OCI-LY7 (cell line): ENCODE measurements around the gene TMEM135. TPM values are rescaled to one million over a fixed set of nuclear protein-coding genes. Genes with fewer than 3 reads are reported as not detected.

Source experiments
- BruUV-seq: library from RNA; stranded (reverse); fragments of 400-500 nt; replicated peaks from 2 replicates; lab custom pipeline; 2021; lab: Mats Ljungman, UMichigan
- CTCF ChIA-PET: fragments of 300-600 bp; sonication (Branson Sonifier 250); formaldehyde crosslinking; loops from one replicate; lab custom pipeline; 2022; ENCODE audit warnings: antibody characterized with exemption; ENCODE audit not compliant: unreplicated experiment; lab: Charles Lee
- POLR2A ChIA-PET: fragments of 300-600 bp; sonication (Branson Sonifier 250); formaldehyde crosslinking; loops from one replicate; lab custom pipeline; 2022; ENCODE audit warnings: antibody characterized with exemption; lab: Charles Lee
- DNase-seq: peaks from one replicate; pipeline ENCODE4 v3.0.0-alpha.2; 2015; ENCODE audit warnings: low spot score
- H2AFZ ChIP-seq: fragments of 200-600 bp; sonication (generic), shearing (Covaris generic); 2 replicates; pipeline ENCODE4 v1.6.1; 2014; ENCODE audit warnings: mild to moderate bottlenecking, antibody characterized with exemption, low read length, moderate library complexity
- H3K27ac ChIP-seq: fragments of 200-600 bp; sonication (generic); 2 replicates; pipeline ENCODE4 v1.5.1; 2014; ENCODE audit warnings: mixed run types, low read depth, mild to moderate bottlenecking, moderate library complexity, low read length, inconsistent platforms; ENCODE audit not compliant: poor library complexity, severe bottlenecking
- H3K36me3 ChIP-seq: fragments of 200-600 bp; sonication (generic); 2 replicates; pipeline ENCODE4 v1.6.1; 2014; ENCODE audit warnings: mild to moderate bottlenecking, antibody characterized with exemption, low read length, moderate library complexity, mixed read lengths; ENCODE audit not compliant: insufficient read depth
- H3K4me1 ChIP-seq: fragments of 200-600 bp; sonication (generic); 2 replicates; pipeline ENCODE4 v1.5.1; 2014; ENCODE audit warnings: mild to moderate bottlenecking, low read length; ENCODE audit not compliant: insufficient read depth, poor library complexity, severe bottlenecking
- H3K4me2 ChIP-seq: fragments of 200-600 bp; sonication (generic); 2 replicates; pipeline ENCODE4 v1.6.1; 2014; ENCODE audit warnings: mild to moderate bottlenecking, low read length
- H3K4me3 ChIP-seq: fragments of 200-600 bp; sonication (generic); 2 replicates; pipeline ENCODE4 v1.5.1; 2014; ENCODE audit warnings: mild to moderate bottlenecking, low read depth, low read length; ENCODE audit not compliant: poor library complexity, severe bottlenecking
- H3K79me2 ChIP-seq: fragments of 200-600 bp; sonication (generic); 2 replicates; pipeline ENCODE4 v1.6.1; 2016; ENCODE audit warnings: low read depth, mild to moderate bottlenecking, low read length, moderate library complexity, mixed read lengths; ENCODE audit not compliant: insufficient read depth
- H3K9me2 ChIP-seq: fragments of 200-600 bp; sonication (generic); 2 replicates; pipeline ENCODE4 v1.6.1; 2016; ENCODE audit warnings: mild to moderate bottlenecking, low read length, mixed read lengths; ENCODE audit not compliant: insufficient read depth
- H3K9me3 ChIP-seq: fragments of 200-600 bp; sonication (generic); 2 replicates; pipeline ENCODE4 v1.6.1; 2014; ENCODE audit warnings: mild to moderate bottlenecking, mixed run types, low read length, mixed read lengths
- H4K20me1 ChIP-seq: fragments of 200-600 bp; sonication (generic); 2 replicates; pipeline ENCODE4 v1.6.1; 2014; ENCODE audit warnings: mild to moderate bottlenecking, antibody characterized with exemption, low read length, moderate library complexity, mixed read lengths; ENCODE audit not compliant: insufficient read depth
- CTCF ChIP-seq: fragments of 200-600 bp; sonication (generic); conservative IDR thresholded peaks from 2 replicates; pipeline ENCODE4 v1.5.1; 2014; ENCODE audit warnings: mild to moderate bottlenecking, antibody characterized with exemption, low read length, moderate library complexity, mixed read lengths
- EZH2phosphoT487 ChIP-seq: fragments of 200-600 bp; sonication (generic); IDR thresholded peaks from 2 replicates; pipeline ENCODE4 v1.6.1; 2018; ENCODE audit warnings: low read depth, borderline replicate concordance, mild to moderate bottlenecking, mixed run types, antibody characterized with exemption, low read length, moderate library complexity, mixed read lengths
- intact Hi-C: fragments of 100-400 bp; cut with micrococcal nuclease; formaldehyde crosslinking; loops from one replicate; pipeline ENCODE4 v1.10.0; 2022; ENCODE audit not compliant: unreplicated experiment
- total RNA-seq, 2 experiments: library from RNA; depleted of rRNA in 1 of 2; stranded (reverse); fragments of >200 nt in 1 of 2; shearing (Covaris generic) in 1 of 2; gene quantifications; 2 replicates each; pipeline ENCODE4 v1.2.3, GENCODE V29; 2014 to 2022

The TMEM135 gene
- total RNA-seq, 2 experiments from 2014 or later: 14.5 to 56.4 TPM

- no peaks in the 10 kb centered on the region; the same call in 1 of the 2 replicates for H3K36me3 ChIP-seq
- H3K27ac ChIP-seq: no peak overlapping the region
- H3K9me2 ChIP-seq: no peaks in the 10 kb centered on the region
- CTCF ChIA-PET: no interaction called here
- POLR2A ChIA-PET: no interaction called here
- no peaks in the 10 kb centered on the region; the same call in 1 of the 2 replicates for H3K79me2 ChIP-seq
- intact Hi-C loops: no loop called here
- H3K4me2 ChIP-seq: no peak overlapping the region
- H3K9me3 ChIP-seq: no peaks in the 10 kb centered on the region
- H2AFZ ChIP-seq: no peak overlapping the region
- H4K20me1 ChIP-seq: 0 out of 2 replicates have a peak, but pooled peaks cover 6% of the 10 kb centered on the region
- TF ChIP-seq CTCF: no peak
- TF ChIP-seq EZH2phosphoT487: no peak
- H3K4me1 ChIP-seq: no peaks in the 10 kb centered on the region
- BruUV-seq: no TSS peak
- no peak for DNase-seq
- no peak overlapping the region for H3K4me3 ChIP-seq
Observed at GRCh38 chr11:87056091-87056490, 18.4 kb downstream of the TMEM135 start.

GRCh38 chr11:87057749-87058148, 20.0 kb downstream of the TMEM135 start:
- H3K4me2 ChIP-seq: no peak overlapping the region
- ChIA-PET POLR2A (interaction anchor here (0.9 kb wide), 1 partner anchor 27 kb away, joined by 3 read pairs; no protein-coding TSS in a partner anchor), CTCF (no interaction called here)
- H3K4me1 ChIP-seq: no peaks in the 10 kb centered on the region
- no peaks in the 10 kb centered on the region for H3K9me3 ChIP-seq
- no peaks in the 10 kb centered on the region; the same call in 1 of the 2 replicates for H3K36me3 ChIP-seq
- no TSS peak for BruUV-seq
- H4K20me1 ChIP-seq: 0 out of 2 replicates have a peak, but pooled peaks cover 6% of the 10 kb centered on the region
- TF ChIP-seq CTCF (no peak), EZH2phosphoT487 (no peak)
- intact Hi-C loops: no loop called here
- H3K4me3 ChIP-seq: no peak overlapping the region
- no peak for DNase-seq
- H2AFZ ChIP-seq: no peak overlapping the region
- H3K79me2 ChIP-seq: peaks cover 1% of the 10 kb centered on the region; the same call in 1 of the 2 replicates
- no peaks in the 10 kb centered on the region for H3K9me2 ChIP-seq
- H3K27ac ChIP-seq: no peak overlapping the region

- no peaks in the 10 kb centered on the region for H3K4me1 ChIP-seq
- no TSS peak for BruUV-seq
- ChIA-PET POLR2A (interaction anchor here (0.5 kb wide), 1 partner anchor 242 kb away, joined by 3 read pairs; no protein-coding TSS in a partner anchor), CTCF (no interaction called here)
- no peaks in the 10 kb centered on the region for H3K9me3 ChIP-seq
- H2AFZ ChIP-seq: no peak overlapping the region
- TF ChIP-seq EZH2phosphoT487: no peak
- no peak for DNase-seq
- 0 out of 2 replicates have a peak, but pooled peaks cover 6% of the 10 kb centered on the region for H4K20me1 ChIP-seq
- intact Hi-C loops: no loop called here
- peaks cover 10% of the 10 kb centered on the region for H3K79me2 ChIP-seq
- no peak overlapping the region for H3K4me2 ChIP-seq
- no peaks in the 10 kb centered on the region; the same call in 1 of the 2 replicates for H3K36me3 ChIP-seq
- no peak overlapping the region for H3K27ac ChIP-seq
- no peaks in the 10 kb centered on the region for H3K9me2 ChIP-seq
- no peak overlapping the region for H3K4me3 ChIP-seq
Observed at GRCh38 chr11:87059596-87060390, 22.1 kb downstream of the TMEM135 start.
